ENCODE data around the gene RBX1.
A peak's percentile ranks its signal among the peaks of the same experiment; 100 is the strongest.
"Not testable (repeated sequence)": the region's sequence is repeated elsewhere in the genome, so short reads cannot be mapped to it uniquely, and the experiment has no call there.

RBX1 gene

GRCh38 chr22:40982482-40983385 is 31.6 kb downstream of the RBX1 start:
- Mint-ChIP-seq H3K4me3 (peak overlapping the region; percentile 46), H3K4me1 (peaks cover 12% of the 10 kb centered on the region), H3K36me3 (no peaks in the 10 kb centered on the region), H3K9me3 (no peaks in the 10 kb centered on the region), H3K27ac (peak overlapping the region; percentile 4), H3K27me3 (no peaks in the 10 kb centered on the region)
- DNase-seq (ENCODE audit: low spot score in 2 of 2) (peak; percentile 34 to 41), ATAC-seq (ENCODE audit: low read depth) (peak; percentile 97)

- no peaks in the 10 kb centered on the region for H3K9me3 Mint-ChIP-seq
- H3K36me3 Mint-ChIP-seq, result no peaks in the 10 kb centered on the region
- peaks cover 6% of the 10 kb centered on the region for H3K4me1 Mint-ChIP-seq
- H3K4me3 Mint-ChIP-seq, result no peak overlapping the region
- no peak overlapping the region for H3K27ac Mint-ChIP-seq
- H3K27me3 Mint-ChIP-seq, result peaks cover 19% of the 10 kb centered on the region
- ATAC-seq (ENCODE audit: low read depth), result no peak
- no peak for DNase-seq (ENCODE audit: low spot score in 2 of 2)
Measured at GRCh38 chr22:40991298-40991697, 40.1 kb downstream of the RBX1 start.

- Mint-ChIP-seq H3K4me3 (no peak overlapping the region), H3K27me3 (peaks cover 15% of the 10 kb centered on the region), H3K9me3 (no peaks in the 10 kb centered on the region), H3K4me1 (peaks cover 3% of the 10 kb centered on the region), H3K36me3 (no peaks in the 10 kb centered on the region), H3K27ac (no peak overlapping the region)
- no peak for DNase-seq (ENCODE audit: low spot score in 2 of 2)
- no peak for ATAC-seq (ENCODE audit: low read depth)
Measured at GRCh38 chr22:40995821-40996220, 44.6 kb downstream of the RBX1 start.

GRCh38 chr22:40997520-40997919 is 46.3 kb downstream of the RBX1 start:
- H3K27me3 Mint-ChIP-seq, result peaks cover 7% of the 10 kb centered on the region
- ATAC-seq (ENCODE audit: low read depth), result no peak

GRCh38 chr22:41000040-41000565 is 48.9 kb downstream of the RBX1 start:
- H3K4me1 Mint-ChIP-seq, result no peaks in the 10 kb centered on the region
- no peak overlapping the region for H3K27ac Mint-ChIP-seq
- no peak overlapping the region for H3K4me3 Mint-ChIP-seq
- no peaks in the 10 kb centered on the region for H3K9me3 Mint-ChIP-seq
- no peak for DNase-seq (ENCODE audit: low spot score in 2 of 2)
- no peaks in the 10 kb centered on the region for H3K27me3 Mint-ChIP-seq
- no peaks in the 10 kb centered on the region for H3K36me3 Mint-ChIP-seq
- ATAC-seq (ENCODE audit: low read depth), result no peak

More at GRCh38 chr22:40997520-40997919, 46.3 kb downstream of the RBX1 start:
- H3K27ac Mint-ChIP-seq, result no peak overlapping the region
- H3K4me3 Mint-ChIP-seq, result no peak overlapping the region
- DNase-seq (ENCODE audit: low spot score in 2 of 2), result no peak
- no peaks in the 10 kb centered on the region for H3K9me3 Mint-ChIP-seq
- peaks cover 3% of the 10 kb centered on the region for H3K4me1 Mint-ChIP-seq
- no peaks in the 10 kb centered on the region for H3K36me3 Mint-ChIP-seq

- no peaks in the 10 kb centered on the region for H3K4me1 Mint-ChIP-seq
- H3K27ac Mint-ChIP-seq, result no peak overlapping the region
- DNase-seq (ENCODE audit: low spot score in 2 of 2) (no peak), ATAC-seq (ENCODE audit: low read depth) (no peak)
- H3K27me3 Mint-ChIP-seq, result no peaks in the 10 kb centered on the region
- H3K9me3 Mint-ChIP-seq, result no peaks in the 10 kb centered on the region
- no peak overlapping the region for H3K4me3 Mint-ChIP-seq
- H3K36me3 Mint-ChIP-seq, result no peaks in the 10 kb centered on the region
Measured at GRCh38 chr22:41000941-41001721, 50.0 kb downstream of the RBX1 start.

- Mint-ChIP-seq H3K9me3 (no peaks in the 10 kb centered on the region), H3K27me3 (no peaks in the 10 kb centered on the region), H3K27ac (no peak overlapping the region), H3K36me3 (no peaks in the 10 kb centered on the region), H3K4me3 (no peak overlapping the region), H3K4me1 (no peaks in the 10 kb centered on the region)
- DNase-seq (ENCODE audit: low spot score in 2 of 2) (no peak), ATAC-seq (ENCODE audit: low read depth) (no peak)
Measured at GRCh38 chr22:41001722-41002122, 50.5 kb downstream of the RBX1 start.

GRCh38 chr22:41002386-41002785 is 51.2 kb downstream of the RBX1 start:
- not testable (repeated sequence) for H3K9me3 Mint-ChIP-seq; H3K4me3 Mint-ChIP-seq; DNase-seq (ENCODE audit: low spot score in 2 of 2); H3K4me1 Mint-ChIP-seq; H3K27ac Mint-ChIP-seq; ATAC-seq (ENCODE audit: low read depth); H3K36me3 Mint-ChIP-seq; H3K27me3 Mint-ChIP-seq

GRCh38 chr22:41003066-41003465 is 51.9 kb downstream of the RBX1 start:
- Mint-ChIP-seq H3K36me3 (no peaks in the 10 kb centered on the region), H3K27ac (no peak overlapping the region), H3K4me3 (no peak overlapping the region), H3K4me1 (no peaks in the 10 kb centered on the region), H3K9me3 (no peaks in the 10 kb centered on the region), H3K27me3 (peaks cover 4% of the 10 kb centered on the region)
- DNase-seq (ENCODE audit: low spot score in 2 of 2) (no peak), ATAC-seq (ENCODE audit: low read depth) (no peak)

- DNase-seq (ENCODE audit: low spot score in 2 of 2), result no peak
- Mint-ChIP-seq H3K36me3 (no peaks in the 10 kb centered on the region), H3K4me3 (no peak overlapping the region), H3K9me3 (no peaks in the 10 kb centered on the region), H3K27ac (no peak overlapping the region), H3K27me3 (peaks cover 4% of the 10 kb centered on the region), H3K4me1 (no peaks in the 10 kb centered on the region)
- ATAC-seq (ENCODE audit: low read depth), result no peak
Measured at GRCh38 chr22:41003976-41004375, 52.8 kb downstream of the RBX1 start.

- Mint-ChIP-seq H3K4me3 (no peak overlapping the region), H3K4me1 (peaks cover 2% of the 10 kb centered on the region), H3K9me3 (no peaks in the 10 kb centered on the region), H3K36me3 (no peaks in the 10 kb centered on the region), H3K27me3 (peaks cover 4% of the 10 kb centered on the region), H3K27ac (no peak overlapping the region)
- ATAC-seq (ENCODE audit: low read depth) (no peak), DNase-seq (ENCODE audit: low spot score in 2 of 2) (no peak)
Measured at GRCh38 chr22:41009222-41009948, 58.2 kb downstream of the RBX1 start.

GRCh38 chr22:41015003-41015402 is 63.8 kb downstream of the RBX1 start:
- no peak overlapping the region for H3K4me3 Mint-ChIP-seq
- H3K4me1 Mint-ChIP-seq, result peaks cover 10% of the 10 kb centered on the region
- DNase-seq (ENCODE audit: low spot score in 2 of 2) (no peak), ATAC-seq (ENCODE audit: low read depth) (no peak)
- no peaks in the 10 kb centered on the region for H3K9me3 Mint-ChIP-seq
- H3K27me3 Mint-ChIP-seq, result no peaks in the 10 kb centered on the region
- H3K36me3 Mint-ChIP-seq, result peaks cover 5% of the 10 kb centered on the region
- H3K27ac Mint-ChIP-seq, result no peak overlapping the region

GRCh38 chr22:41021061-41021612 is 70.0 kb downstream of the RBX1 start:
- DNase-seq (ENCODE audit: low spot score in 2 of 2) (no peak), ATAC-seq (ENCODE audit: low read depth) (no peak)
- peaks cover 15% of the 10 kb centered on the region for H3K4me1 Mint-ChIP-seq
- no peaks in the 10 kb centered on the region for H3K9me3 Mint-ChIP-seq
- peak overlapping the region; percentile 99 for H3K4me3 Mint-ChIP-seq
- H3K36me3 Mint-ChIP-seq, result peaks cover 5% of the 10 kb centered on the region
- no peaks in the 10 kb centered on the region for H3K27me3 Mint-ChIP-seq
- H3K27ac Mint-ChIP-seq, result peak overlapping the region; percentile 28
